ENCODE measurements around the gene EARS2. TPM values are rescaled to one million over a fixed set of nuclear protein-coding genes. Genes with fewer than 3 reads are reported as not detected.
"Not testable (repeated sequence)": the region's sequence is repeated elsewhere in the genome, so short reads cannot be mapped to it uniquely, and the experiment has no call there.

EARS2 gene
- total RNA-seq, 1 donor = 22.6 TPM

DNA sequence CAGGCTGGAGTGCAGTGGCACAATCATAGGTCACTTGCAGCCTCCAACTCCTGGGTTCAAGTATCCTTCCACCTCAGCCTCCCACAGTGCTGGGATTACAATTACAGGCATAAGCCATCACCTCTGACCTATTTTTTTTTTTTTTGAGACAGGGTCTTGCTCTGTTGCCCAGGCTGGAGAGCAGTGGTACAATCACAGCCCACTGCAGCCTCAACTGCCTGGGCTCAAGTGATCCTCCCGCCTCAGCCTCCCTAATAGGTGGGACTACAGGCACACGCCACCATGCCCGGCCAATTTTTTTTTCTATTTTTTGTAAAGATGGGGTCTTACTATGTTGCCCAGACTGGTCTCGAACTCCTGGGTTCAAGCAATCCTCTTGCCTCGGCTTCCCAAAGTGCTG, 41.3 kb downstream of the EARS2 start:
- no peak overlapping the region for H3K4me3 ChIP-seq (ENCODE audit: low read depth, low read length)
- TF ChIP-seq CTCF (IDR thresholded peaks at IDR 0.05; ENCODE audit: insufficient read depth, low read length) = no peak
- no peak for DNase-seq (ENCODE audit: low read depth)

DNA sequence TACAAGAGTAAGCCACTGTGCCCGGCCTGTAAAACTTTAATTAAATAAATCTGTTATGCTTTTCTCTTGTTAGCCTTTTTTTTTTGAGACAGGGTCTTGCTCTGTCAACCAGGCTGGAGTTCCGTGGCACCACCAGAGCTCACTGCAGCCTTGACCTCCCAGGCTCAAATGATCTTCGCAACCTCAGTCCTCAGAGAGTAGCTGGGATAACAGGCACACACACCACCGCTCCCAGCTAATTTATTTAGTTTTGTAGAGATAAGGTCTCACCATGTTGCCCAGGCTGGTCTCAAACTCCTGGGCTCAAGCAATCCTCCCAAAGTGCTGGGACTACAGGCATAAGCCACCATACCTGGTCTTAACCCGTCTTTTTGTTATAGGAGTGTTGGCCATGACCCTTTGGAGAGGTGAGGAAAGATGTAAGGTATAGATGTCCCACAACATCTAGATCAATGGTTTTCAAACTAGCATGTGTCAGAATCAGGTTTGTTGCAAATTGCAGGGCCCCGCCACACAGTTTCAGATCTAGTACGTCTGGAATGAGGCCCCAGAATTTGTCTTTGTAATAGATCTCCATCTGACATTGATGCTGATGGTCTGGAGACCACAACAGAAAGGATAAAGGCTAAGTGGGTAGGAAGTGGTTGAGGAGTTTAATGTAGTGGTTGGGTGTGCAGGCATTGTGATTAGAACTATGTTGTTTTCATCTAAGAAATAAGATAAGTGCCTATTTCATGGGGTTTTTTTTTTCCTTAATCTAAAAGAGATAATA, 42.6 kb downstream of the EARS2 start:
- TF ChIP-seq CTCF (IDR thresholded peaks at IDR 0.05; ENCODE audit: insufficient read depth, low read length) = no peak
- no peak for DNase-seq (ENCODE audit: low read depth)
- no peak overlapping the region for H3K4me3 ChIP-seq (ENCODE audit: low read depth, low read length)

DNA sequence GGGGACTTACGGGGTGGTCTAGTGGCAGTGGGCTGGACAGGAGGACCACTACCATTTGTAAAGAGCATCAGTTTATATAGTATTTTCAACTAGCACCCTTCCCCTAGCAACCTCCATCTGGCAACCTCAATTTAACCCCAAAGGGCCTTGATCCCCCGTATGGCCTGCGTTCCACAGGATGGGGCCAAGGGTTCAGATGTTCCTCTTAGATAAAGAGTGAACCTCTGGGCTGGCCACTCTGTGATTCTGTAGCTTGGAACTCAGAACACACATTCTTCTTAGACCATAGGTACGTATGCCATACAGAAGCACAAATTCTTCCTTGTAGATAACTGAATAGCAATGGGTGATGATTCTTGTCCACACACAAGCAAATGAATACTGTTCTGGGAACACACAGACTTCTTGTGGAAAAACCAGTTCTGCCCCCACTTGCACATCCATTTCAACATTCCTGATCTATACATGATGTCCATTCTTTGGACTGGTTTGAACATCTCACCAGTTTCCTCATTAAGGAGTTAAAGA, 44.9 kb downstream of the EARS2 start:
- no peak for TF ChIP-seq CTCF (IDR thresholded peaks at IDR 0.05; ENCODE audit: insufficient read depth, low read length)
- H3K4me3 ChIP-seq (ENCODE audit: low read depth, low read length) = no peak overlapping the region
- no peak for DNase-seq (ENCODE audit: low read depth)

- TF ChIP-seq CTCF (IDR thresholded peaks at IDR 0.05; ENCODE audit: insufficient read depth, low read length) = no peak
- DNase-seq (ENCODE audit: low read depth) = no peak
- no peak overlapping the region for H3K4me3 ChIP-seq (ENCODE audit: low read depth, low read length)
These were observed 45.4 kb downstream of the EARS2 start for GRCh38 chr16:23511731-23512130.

DNA sequence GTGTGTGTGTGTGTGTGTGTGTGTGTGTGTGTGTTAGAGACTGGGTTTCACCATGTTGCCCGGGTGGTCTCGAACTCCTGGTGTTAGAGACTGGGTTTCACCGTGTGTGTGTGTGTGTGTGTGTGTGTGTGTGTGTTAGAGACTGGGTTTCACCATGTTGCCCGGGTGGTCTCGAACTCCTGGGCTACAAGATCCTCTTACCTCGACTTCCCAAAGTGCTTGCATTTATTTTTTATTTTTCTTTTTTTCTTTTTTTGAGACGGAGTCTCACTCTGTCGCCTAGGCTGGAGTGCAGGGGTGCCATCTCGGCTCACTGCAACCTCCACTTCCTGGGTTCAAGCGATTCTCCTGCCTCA, 46.3 kb downstream of the EARS2 start:
- H3K4me3 ChIP-seq (ENCODE audit: low read depth, low read length) = peak overlapping the region; percentile 86
- DNase-seq (ENCODE audit: low read depth) = not testable (repeated sequence)

GRCh38 chr16:23510164-23510914, 46.8 kb downstream of the EARS2 start, which contains the start of gene GGA2:
Gene GGA2, minus strand, starts transcription at chr16:23510494. Its CDS starts 83 bp downstream, at chr16:23510411.
- peak within 1 kb of the TSS; percentile 86 for H3K4me3 ChIP-seq (ENCODE audit: low read depth, low read length)
- no peak for TF ChIP-seq CTCF (IDR thresholded peaks at IDR 0.05; ENCODE audit: insufficient read depth, low read length)
- DNase-seq (ENCODE audit: low read depth) = peak; percentile 75

GRCh38 chr16:23509782-23510163, 47.4 kb downstream of the EARS2 start:
- peak overlapping the region; percentile 86 for H3K4me3 ChIP-seq (ENCODE audit: low read depth, low read length)
- DNase-seq (ENCODE audit: low read depth) = peak; percentile 28
- no peak for TF ChIP-seq CTCF (IDR thresholded peaks at IDR 0.05; ENCODE audit: insufficient read depth, low read length)

Measured in fibroblast of the aortic adventitia (primary cell).